HS-27A (cell line): Measurements from ENCODE around the gene OR4N5.
A peak's percentile ranks its signal among the peaks of the same experiment; 100 is the strongest.
"Not testable (repeated sequence)": the region's sequence is repeated elsewhere in the genome, so short reads cannot be mapped to it uniquely, and the experiment has no call there.

ENCODE experiments used
- DNase-seq: peaks from one replicate; pipeline ENCODE4 v3.0.0-alpha.2; 2012; ENCODE audit warnings: low read depth, missing footprints

OR4N5 gene, protein sequence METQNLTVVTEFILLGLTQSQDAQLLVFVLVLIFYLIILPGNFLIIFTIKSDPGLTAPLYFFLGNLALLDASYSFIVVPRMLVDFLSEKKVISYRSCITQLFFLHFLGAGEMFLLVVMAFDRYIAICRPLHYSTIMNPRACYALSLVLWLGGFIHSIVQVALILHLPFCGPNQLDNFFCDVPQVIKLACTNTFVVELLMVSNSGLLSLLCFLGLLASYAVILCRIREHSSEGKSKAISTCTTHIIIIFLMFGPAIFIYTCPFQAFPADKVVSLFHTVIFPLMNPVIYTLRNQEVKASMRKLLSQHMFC

DNA sequence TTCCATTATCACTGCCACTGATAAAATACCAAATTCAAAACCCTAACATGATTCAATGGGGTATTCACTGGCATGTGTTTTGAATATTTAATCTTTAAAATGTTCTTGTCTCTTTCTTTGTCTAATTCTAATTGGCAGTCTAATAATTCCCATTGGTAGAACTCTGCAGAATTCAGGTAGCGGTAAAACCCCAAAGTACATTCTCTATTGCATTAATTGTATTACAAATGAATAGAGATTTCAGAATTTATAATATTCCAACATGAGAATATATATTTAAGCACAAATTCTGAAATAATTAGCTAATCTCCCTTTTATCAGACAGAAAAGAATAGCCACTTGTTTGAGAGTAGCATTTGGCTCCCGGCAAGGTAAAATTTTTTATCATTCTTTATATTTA is at the start of gene OR4N5:
OR4N5 (plus strand) TSS at position 301 of the 400 bp plus-strand sequence. CDS start 4,916 bp downstream, outside the sequence.
- DNase-seq: no peak

DNA sequence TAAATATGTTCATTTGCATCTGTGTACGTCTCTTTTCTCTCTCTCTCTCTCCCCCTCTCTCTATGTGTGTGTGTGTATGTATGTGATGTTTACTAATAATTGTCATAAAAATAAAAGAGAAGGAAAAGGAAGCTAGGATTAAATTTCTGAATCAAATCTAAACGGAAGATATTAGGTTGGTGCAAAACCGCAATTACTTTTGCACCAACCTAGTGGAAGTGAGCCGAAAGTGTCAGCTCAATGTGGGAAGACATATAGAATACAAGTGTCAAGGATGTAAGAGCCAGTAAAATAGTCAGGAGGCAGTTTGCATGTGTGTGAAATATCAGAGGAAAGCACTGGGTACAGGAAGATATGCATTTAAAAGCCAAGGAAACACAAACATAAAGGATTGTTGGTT is 46.6 kb upstream of the OR4N5 start:
- DNase-seq: no peak

DNA sequence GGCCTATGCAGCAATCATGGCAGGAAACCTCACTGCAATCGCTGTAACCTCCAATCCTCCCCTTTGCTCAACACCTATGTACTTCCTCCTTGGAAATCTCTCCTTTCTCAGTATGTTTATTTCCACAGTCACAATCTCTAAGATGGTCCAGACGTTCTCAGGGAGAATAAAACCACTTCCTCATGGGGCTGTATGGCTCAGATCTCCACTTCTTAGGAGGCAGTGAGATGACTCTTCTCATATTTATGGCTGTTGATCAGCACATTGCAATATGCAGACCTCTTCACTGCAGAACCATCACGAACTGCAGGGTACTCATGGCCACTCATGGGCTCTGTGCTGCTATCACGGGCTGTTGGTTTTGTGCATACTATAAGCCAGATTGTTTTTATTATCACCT is 45.2 kb upstream of the OR4N5 start:
- no peak for DNase-seq

DNA sequence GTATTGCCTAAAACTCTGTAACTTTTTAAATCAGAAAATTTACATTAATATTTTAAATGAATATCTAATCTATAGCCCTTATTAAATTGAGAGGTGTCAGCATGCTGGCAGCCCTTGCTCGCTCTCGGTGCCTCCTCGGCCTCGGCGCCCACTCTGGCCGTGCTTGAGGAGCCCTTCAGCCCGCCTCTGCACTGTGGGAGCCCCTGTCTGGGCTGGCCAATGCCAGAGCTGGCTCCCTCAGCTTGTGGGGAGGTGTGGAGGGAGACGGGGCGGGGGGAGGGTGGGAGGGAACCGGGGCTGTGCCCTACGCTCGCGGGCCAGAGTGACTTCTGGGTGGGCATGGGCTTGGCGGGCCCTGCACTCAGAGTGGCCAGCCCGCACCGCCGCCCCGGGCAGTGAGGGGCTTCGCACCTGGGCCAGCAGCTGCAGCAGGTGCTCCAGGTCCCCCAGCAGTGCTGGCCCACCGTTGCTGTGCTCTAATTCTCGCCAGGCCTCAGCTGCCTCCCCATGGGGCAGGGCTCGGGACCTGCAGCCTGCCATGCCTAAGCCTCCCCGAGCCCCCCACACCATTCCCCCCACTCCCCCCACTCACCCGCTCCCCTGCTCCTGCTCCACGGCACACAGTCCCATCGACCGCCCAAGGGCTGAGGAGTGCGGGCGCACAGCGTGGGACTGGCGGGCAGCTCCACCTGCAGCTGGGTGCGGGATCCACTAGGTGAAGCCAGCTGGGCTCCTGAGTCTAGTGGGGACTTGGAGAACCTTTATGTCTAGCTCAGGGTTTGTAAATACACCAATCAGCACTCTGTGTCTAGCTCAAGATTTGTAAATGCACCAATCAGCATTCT is 39.5 kb upstream of the OR4N5 start:
- not testable (repeated sequence) for DNase-seq

DNA sequence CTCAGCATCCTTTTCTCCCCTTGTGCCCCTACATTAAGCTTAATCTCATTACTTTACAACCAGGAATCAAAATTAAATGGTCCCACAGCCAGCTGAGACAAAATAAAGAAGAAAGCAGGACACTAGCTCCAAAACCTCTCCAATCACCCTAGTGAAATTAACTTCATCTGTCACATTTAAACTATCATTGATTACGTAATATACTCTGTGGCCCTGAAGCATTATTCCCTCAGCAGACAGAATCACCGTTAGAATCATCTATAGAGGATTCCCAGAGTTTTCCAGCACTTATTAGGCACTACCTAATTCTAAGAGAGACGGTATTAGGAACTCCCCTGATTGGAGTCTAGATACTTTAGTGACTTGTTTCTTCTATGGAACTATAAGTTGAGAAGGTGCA is 28.2 kb upstream of the OR4N5 start, which contains the start of gene OR4K17:
OR4K17 (plus strand) TSS at position 302 of the 400 bp plus-strand sequence. CDS start 6,761 bp downstream, outside the sequence.
- no peak for DNase-seq

DNA sequence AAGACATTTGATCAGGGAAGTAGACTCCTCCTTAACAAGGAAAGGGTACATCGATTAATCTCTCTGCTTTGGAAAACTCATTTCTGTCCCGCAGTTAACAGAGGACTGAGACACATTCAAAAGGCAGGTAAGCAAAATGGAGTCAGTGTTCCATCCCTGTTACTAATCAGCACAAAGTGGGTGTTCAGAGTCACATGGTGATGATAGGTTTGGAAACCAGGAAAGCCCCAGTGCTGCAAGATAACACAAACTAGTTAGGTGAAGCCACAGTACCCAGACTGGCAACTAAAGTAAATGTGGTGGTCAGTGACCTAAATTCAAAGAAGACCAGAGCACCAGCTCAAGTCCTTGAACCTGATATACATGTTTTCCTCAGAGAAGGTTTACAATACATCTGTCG is 26.3 kb upstream of the OR4N5 start:
- no peak for DNase-seq

DNA sequence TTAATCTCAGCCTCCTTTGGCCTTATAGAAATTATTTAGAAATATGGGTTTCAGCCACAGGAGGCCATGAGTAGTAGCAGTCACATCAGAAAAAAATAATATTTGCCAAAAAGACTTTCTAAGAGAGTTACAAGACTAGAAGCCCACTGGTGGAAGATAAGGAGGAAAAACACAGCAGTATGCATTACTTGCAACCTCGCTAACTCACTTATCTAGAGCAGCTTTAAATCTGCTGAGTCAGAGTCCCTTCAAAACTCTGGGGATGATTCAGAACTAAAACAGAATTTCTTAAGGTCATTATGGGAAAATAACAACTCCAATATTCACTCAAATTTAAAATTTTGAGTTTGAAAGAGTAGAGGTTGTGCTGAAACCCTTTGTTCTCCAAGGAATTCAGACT is 21.9 kb upstream of the OR4N5 start:
- no peak for DNase-seq

DNA sequence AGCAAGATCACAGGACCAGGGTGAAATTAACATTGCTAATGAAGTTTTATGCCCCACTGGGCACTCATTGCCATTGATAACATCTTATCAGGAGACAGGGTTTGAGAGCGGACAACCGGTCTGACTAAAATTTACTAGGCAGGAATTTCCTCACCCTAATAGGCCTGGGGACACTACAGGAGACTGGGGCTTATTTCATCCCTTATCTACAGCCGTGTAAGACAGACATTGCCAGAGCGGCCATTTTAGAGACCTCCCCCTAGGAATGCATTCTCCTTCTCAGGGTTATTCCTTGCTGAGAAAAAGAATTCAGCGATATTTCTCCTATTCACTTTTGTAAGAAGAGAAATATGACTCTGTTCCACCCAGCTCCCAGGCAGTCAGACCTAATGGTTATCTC is 19.8 kb upstream of the OR4N5 start:
- no peak for DNase-seq

DNA sequence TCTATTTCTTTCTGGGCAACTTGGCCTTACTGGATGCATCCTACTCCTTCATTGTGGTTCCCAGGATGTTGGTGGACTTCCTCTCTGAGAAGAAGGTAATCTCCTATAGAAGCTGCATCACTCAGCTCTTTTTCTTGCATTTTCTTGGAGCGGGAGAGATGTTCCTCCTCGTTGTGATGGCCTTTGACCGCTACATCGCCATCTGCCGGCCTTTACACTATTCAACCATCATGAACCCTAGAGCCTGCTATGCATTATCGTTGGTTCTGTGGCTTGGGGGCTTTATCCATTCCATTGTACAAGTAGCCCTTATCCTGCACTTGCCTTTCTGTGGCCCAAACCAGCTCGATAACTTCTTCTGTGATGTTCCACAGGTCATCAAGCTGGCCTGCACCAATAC is 5.3 kb downstream of the OR4N5 start:
- no peak for DNase-seq

DNA sequence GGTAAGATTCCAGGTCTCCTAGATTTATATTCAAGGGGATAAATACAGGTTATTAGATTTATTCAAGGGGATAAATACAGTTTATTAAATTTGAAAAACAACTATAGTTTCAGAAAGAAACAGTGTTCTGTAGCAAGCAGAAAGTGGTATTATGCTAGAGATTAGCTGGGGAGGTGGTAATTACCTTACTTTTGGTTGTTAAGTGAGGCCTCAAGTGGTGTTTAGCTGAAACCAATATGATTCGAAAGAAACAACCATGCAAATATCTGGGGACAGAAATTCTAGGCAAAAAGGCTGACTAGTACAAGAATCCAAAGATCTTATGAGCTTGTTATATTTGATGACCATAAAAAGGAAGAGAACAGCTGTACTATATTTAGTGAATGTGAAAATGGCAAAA is 6.2 kb downstream of the OR4N5 start:
- no peak for DNase-seq

DNA sequence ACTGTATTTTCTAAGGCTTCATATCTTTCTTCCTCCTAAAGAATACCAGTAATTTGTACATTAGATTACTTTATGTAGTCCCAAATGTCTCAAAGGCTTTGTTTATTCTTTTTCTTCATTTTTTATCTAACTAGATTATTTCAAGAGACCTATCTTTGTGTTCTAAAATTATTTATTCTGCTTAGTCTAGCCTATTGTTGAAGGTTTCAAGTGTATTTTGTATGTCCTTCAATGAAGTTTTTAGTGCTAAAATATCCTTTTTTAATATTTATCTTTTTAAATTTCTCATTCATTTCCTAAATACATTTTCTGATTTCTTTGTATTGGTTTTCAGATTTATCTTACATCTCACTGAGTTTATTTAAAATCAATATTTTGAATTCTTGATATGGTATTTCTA is 25.8 kb downstream of the OR4N5 start:
- no peak for DNase-seq

DNA sequence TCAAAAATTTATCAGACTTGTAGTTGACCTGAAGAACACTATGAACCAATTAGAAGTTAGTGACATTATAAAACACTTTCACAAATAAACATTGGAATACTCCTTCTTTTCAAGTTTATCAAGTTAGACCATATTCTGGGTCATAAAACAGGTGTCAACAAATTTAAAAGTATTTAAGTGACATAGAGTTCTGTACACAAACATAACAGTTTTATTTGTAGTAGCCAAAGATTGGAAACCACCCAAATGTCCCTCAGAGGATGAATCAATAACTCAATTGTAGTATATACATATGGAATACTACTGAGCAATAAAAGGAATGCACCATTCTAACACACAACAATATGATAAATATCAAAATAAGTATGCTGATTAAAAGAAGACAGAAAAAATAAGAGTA is 28.5 kb downstream of the OR4N5 start:
- DNase-seq: no peak

DNA sequence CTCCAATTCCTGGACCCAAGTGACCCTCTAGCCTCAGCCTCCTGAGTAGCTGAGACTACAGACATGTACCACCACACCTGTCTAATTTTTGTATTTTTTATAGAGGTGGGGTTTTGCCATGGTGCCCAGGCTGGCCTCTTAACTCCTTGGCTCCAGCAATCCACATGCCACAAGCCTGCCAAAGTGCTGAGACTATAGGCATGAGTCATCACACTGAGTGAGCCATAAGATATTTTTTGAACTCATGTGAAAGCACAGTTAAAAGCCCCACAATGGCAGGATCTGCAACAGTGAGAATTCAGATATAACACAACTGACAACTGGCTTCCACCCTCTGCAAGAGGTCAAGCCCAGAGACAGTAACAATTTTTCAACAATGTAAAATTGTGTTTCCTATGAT is 31.2 kb downstream of the OR4N5 start:
- DNase-seq: peak; percentile 54

DNA sequence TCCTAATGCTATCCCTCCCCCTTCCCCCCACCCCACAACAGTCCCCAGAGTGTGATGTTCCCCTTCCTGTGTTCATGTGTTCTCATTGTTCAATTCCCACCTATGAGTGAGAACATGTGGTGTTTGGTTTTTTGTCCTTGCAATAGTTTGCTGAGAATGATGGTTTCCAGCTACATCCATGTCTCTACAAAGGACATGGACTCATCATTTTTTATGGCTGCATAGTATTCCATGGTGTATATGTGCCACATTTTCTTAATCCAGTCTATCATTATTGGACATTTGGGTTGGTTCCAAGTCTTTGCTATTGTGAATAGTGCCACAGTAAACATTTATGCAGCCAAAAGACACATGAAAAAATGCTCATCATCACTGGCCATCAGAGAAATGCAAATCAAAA is 35.6 kb downstream of the OR4N5 start:
- not testable (repeated sequence) for DNase-seq

DNA sequence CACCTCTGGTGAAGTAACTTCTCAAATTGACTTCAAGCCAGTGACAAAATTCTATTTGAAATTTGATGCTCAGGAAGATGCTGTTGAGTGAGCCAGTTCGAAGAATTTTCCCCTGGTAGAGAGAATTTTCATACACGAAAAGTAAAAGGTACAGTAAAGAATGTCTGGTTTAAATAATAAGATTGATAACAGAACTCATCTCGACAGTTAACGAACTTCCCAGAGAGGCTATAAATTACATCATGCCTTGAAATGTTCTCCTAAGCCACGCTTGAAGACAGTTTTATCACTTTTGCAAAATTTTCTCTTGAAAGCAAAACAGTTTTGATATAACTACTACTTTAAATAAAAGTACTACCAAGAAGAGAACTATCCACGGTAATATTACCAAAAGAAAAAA is 37.7 kb downstream of the OR4N5 start:
- no peak for DNase-seq

DNA sequence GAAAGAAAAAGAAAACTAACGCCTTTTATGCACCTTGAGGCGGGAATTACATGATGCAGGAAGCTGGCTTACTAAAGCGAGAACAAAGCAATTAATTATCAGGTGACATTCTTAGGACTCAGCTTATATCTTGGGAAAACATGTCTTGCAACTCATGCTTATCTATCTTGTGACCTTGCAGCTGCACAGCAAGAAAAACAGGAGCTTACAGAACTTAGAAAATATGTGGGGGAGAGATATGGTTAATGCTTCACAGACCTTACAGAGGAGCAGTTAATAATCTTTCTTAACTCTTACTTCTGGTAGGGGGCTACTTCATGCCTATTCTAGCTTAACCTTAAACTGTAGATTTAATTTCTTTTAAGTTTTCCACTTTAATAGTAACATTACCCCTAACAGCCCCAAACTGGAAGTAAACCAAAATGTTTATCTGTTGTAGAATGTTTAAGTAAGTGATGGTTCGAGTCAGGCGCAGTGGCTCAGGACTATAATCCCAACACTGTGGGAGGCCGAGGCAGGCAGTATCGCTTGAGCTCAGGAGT is 38.9 kb downstream of the OR4N5 start:
- no peak for DNase-seq

DNA sequence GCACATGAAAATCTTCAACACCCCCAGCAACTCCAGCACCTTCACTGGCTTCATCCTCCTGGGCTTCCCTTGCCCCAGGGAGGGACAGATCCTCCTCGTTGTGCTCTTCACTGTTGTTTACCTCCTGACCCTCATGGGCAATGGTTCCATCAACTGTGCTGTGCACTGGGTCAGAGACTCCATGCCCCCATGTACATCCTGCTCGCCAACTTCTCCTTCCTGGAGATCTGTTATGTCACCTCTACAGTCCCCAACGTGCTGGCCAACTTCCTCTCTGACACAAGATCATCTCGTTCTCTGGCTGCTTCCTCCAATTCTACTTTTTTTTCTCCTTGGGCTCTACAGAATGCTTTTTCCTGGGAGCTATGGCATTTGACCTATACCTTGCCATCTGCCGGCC is 40.6 kb downstream of the OR4N5 start:
- DNase-seq: no peak

DNA sequence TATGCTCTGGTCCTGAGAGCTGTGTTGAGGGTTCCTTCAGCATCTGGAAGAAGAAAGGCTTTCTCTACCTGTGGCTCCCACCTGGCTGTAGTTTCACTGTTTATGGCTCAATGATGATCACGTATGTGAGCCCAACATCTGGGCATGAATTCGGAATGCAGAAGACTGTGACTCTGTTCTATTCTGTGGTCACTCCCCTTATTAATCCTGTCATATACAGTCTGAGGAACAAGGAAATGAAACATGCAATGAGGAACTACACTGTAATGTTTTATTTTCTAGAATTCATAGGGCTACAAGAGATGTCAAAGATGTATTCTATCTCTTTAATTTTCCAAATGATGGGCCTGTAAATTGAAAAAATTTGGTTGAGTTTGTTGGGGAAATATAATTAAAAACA is 41.3 kb downstream of the OR4N5 start:
- no peak for DNase-seq

DNA sequence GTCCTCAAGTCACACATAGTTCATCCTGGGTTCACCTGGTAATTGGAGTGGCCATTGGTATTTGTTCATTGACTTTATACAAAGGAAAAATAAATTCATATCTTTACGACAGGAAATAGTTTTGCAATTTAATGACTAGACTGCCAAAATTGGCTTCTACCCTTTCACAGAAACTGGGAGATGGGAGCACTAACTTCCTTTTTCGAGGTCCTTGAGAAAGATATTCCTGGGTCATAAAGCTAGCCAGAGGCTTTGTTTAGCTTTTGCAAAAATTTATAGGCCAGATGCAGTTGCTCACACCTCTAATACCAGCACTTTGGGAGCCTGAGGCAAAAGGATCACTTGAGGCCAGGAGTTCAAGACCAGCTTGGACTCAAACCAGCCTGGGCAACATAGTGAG is 41.9 kb downstream of the OR4N5 start:
- no peak for DNase-seq

DNA sequence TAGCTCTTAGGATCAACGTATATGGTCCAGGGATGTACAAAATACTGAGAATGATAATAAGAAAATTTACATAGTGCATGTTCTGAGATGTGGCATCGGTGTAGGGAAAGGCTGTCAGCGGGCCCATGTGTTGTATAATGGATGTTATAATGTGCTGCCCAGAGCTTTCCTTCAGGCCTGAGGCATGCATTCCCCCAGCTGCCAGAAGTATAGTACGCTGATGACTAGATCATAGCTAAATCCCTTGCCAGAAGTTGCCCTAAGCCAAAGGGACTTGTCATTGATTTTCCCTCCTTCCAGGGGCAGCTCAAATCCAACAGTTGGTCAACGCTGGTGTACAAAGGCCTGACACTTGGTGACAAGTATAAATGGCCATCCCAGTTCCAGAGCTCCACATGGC is 45.6 kb downstream of the OR4N5 start:
- no peak for DNase-seq

DNA sequence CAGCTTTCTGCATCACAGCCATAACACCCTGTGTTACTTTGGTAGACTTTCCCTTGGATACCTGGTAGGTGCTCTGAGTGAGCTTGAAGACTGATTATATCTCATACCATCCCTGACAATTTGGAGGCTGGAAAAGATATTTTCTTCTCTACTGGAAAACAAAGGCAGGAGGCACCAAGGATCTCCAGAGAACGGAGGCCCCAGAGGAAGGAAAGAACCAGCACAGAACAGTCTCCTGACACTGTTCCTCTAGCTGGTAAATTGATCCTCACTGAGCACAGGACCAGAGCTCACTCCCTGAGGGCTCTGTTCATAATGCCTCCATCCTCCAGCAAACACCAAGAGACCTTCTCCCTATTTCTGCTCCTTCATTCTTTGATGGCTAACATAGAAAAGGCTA is 52.0 kb downstream of the OR4N5 start, which contains the start of gene OR11G2:
OR11G2 (plus strand) TSS at position 301 of the 400 bp plus-strand sequence. CDS start 6,542 bp downstream, outside the sequence.
- DNase-seq: no peak

DNA sequence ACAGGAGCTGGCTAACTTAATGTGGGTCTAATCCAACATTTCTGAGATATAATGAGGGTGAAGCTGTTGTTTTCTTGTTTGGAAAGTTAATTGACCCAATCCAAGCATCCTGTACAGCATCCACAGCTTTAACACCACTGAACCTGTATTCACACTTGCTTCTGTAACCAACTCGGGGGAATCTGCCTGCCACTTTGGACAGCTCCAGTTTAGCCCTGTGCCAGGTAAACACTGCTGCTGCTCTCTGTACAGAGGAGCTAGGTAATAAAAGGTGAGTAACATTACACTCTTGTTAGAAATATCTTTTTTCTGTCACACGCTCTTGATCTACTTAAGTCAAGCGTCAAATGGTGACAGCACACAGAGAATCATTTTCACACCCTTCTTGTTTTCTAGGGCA is 52.8 kb downstream of the OR4N5 start:
- no peak for DNase-seq

DNA sequence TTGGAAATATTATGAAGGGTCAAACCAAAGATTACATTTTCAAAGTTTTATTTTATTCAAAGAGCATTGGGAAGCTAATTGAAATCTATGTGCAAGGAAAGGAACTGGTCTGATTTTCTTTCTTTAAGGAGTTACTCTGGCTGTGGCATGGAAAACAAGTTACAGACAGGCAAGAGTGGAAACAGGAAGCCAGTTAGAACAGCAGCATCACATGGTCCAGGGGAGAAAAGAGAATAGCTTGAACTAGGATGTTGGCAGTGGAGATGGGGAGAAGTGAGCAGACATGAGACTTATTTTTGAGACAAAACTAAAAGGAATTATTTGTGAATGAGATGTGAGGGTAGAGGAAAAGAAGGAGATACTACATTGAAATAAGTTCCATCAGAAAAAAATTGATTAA is 55.5 kb downstream of the OR4N5 start:
- no peak for DNase-seq
